T-helper 17 cell (primary cell): ENCODE data around the gene RAD51B. TPM values are rescaled to one million over a fixed set of nuclear protein-coding genes. Genes with fewer than 3 reads are reported as not detected.
"Not testable (repeated sequence)": the region's sequence is repeated elsewhere in the genome, so short reads cannot be mapped to it uniquely, and the experiment has no call there.

Experiments
- ATAC-seq: fragments of 150-1000 bp; cut with Tn5 transposase; 2 replicates; pipeline ENCODE4 v1.10.0; 2021; ENCODE audit warnings: mild to moderate bottlenecking, moderate library complexity
- DNase-seq, 3 donors: peaks; one replicate each; pipeline versions ENCODE4 v3.0.0 to v3.0.0-alpha.2; 2020 to 2021
- H3K9me3 ChIP-seq: one replicate; pipeline ENCODE4 v1.7.0; 2013; ENCODE audit warnings: low read length, mild to moderate bottlenecking; ENCODE audit not compliant: control insufficient read depth, poor library complexity, severe bottlenecking
- H3K27ac Mint-ChIP-seq: one replicate; pipeline ENCODE4 v1.8.0; 2022; ENCODE audit warnings: mild to moderate bottlenecking, moderate library complexity, mixed read lengths
- H3K27me3 Mint-ChIP-seq: one replicate; pipeline ENCODE4 v1.8.0; 2022; ENCODE audit warnings: mixed read lengths
- H3K36me3 Mint-ChIP-seq: one replicate; pipeline ENCODE4 v1.8.0; 2022; ENCODE audit warnings: low read depth, mixed read lengths
- H3K4me1 Mint-ChIP-seq: one replicate; pipeline ENCODE4 v1.8.0; 2022; ENCODE audit warnings: mild to moderate bottlenecking, mixed read lengths
- H3K4me3 Mint-ChIP-seq: one replicate; pipeline ENCODE4 v1.8.0; 2022; ENCODE audit warnings: mild to moderate bottlenecking, moderate library complexity, mixed read lengths
- total RNA-seq, 4 donors: library from RNA in 2 of 4; stranded (reverse) in 2 of 4; gene quantifications; one replicate each; pipeline ENCODE4 v1.2.3 and lab custom pipeline; 2022 to 2026

The RAD51B gene
- total RNA-seq, 2 donors from 2014 or later = 17.0 to 20.7 TPM

DNA sequence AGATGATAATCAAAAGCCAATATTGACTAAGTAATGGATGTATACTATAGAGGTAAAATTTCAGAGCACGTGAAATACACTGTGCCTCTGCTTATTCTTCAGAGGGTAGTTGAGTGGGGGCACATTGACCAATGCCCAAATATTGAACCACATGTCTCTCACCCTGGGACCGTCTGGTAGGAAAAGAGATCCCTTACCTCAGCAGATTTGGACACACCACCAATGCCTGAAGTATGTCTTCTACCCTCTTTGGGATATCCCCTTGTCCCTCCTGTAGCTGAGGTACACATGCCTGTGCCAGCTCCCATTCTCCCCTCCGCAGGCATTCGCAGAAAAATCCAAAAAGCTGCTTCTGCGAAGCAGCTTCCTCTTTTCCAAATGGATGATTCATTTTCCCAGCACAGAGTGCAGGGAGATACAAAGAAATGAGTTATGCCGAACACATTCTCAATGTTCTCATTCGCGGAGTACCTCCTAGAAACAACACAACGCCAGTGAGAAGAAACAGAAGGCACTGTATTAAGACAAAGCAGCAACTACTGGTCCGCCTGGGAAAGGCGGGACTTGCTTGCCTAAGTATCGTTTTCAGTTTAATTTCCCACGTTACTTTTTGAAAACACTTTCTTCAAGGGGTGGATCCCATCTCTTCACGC, 3.9 kb upstream of the RAD51B start:
- H3K9me3 ChIP-seq = no peaks in the 10 kb centered on the region
- no peak for DNase-seq

DNA sequence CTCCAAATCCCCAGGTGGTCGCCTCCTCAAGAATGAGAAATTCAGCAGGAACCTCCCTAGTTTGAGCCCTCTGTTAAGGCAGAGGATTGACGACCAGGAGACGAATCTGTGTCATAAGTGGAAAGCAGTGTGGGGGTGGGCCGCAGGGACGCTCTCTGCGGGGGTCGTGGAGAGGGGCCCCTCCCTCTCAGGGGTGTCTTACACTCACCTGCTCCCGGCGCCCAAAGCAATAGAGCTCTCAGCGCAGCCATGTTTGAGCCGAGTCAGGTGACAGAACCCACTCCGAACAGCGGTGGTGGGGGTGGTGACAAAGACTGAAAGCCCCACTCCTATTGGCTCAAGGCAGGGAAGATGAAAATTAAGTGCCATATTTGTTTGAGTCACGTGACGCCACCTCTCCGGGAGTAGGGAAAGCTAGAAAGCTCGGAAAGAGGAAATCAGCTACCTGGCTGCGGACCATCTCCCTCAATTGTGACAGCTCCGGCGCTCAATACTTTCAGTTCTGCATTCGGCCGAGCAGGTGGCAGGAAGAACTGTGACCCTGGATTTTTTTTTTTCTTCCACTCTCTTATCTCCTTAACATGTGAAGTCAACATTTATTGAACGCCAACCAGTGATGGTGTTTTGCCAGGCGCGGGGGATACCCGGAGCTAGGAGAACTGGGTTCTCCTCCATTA, 3.1 kb upstream of the RAD51B start, which contains the start of gene ZFYVE26:
Gene ZFYVE26 (minus strand): TSS at position 265 of the 677 bp plus-strand sequence. CDS start 627 bp downstream, outside the sequence.
- H3K4me3 Mint-ChIP-seq = peak within 1 kb of the TSS; percentile 94
- H3K27ac Mint-ChIP-seq = peak within 1 kb of the TSS; percentile 98
- H3K4me1 Mint-ChIP-seq = peaks cover 29% of the 10 kb centered on the region

More for the DNA sequence above, 3.9 kb upstream of the RAD51B start:
- peaks cover 2% of the 10 kb centered on the region for H3K36me3 Mint-ChIP-seq
- H3K4me3 Mint-ChIP-seq = peak overlapping the region; percentile 94
- H3K4me1 Mint-ChIP-seq = peaks cover 28% of the 10 kb centered on the region
- H3K27me3 Mint-ChIP-seq = no peaks in the 10 kb centered on the region
- ATAC-seq = no peak
- peak overlapping the region; percentile 98 for H3K27ac Mint-ChIP-seq

DNA sequence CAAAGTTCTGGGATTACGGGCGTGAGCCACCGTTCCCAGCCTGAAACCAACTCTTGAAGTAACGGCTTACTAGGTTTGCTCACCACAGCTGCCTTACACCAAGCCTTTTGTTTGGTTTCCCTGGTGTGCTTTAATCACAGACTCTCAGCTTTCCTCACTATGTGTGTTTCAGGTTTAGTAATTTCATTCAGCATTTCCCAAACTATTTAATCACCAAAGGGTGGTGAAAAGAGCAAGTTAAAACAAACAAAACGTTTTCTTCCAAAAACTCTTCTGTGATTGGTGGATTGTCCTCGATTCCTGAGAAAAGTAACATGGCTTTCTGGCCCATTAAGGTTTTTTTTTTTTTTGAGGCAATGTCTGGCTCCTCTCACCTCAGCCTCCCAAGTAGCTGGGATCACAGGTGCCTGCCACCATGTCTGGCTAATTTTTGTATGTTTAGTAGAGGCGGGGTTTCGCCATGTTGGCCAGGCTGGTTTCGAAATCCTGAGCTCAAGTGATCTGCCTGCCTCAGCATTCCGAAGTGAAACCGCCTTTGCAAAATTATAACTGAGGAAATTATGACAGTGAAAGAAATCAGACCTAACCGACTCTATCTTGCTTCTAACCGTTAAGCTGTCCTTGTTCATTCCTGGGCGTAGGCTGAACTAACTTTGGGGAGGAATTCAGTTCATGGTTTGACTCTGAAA, 1.7 kb upstream of the RAD51B start:
- ATAC-seq (no peak), DNase-seq (no peak)
- Mint-ChIP-seq H3K27me3 (no peaks in the 10 kb centered on the region), H3K36me3 (no peaks in the 10 kb centered on the region), H3K4me1 (peaks cover 29% of the 10 kb centered on the region), H3K27ac (no peak overlapping the region), H3K4me3 (peak overlapping the region; percentile 99)
- H3K9me3 ChIP-seq = no peaks in the 10 kb centered on the region

More for the DNA sequence above, 3.1 kb upstream of the RAD51B start, which contains the start of gene ZFYVE26:
- ATAC-seq = peak; percentile 96
- Mint-ChIP-seq H3K36me3 (peaks cover 2% of the 10 kb centered on the region), H3K27me3 (no peaks in the 10 kb centered on the region)
- H3K9me3 ChIP-seq = no peaks in the 10 kb centered on the region
- peak; percentile 77 to 81 (median 78) for DNase-seq

DNA sequence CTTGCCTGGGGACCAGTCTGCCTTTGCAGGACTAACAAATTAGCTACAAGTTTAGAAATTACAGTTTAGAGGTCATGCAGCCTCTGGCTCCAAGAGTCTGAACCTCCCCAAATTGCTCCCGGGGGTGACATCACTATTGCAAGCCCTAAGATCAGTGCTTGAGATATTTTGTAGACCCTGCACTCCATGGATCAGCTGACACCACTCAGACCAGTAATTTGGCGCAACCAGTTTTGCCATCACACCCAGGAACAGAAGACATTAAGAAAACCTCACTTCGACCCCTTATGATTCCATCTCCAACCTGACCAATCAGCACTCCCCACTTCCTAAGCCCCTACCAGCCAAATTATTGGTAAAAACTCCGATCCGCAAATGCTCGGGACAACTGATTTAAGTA, 1.1 kb upstream of the RAD51B start:
- not testable (repeated sequence) for H3K27ac Mint-ChIP-seq, H3K9me3 ChIP-seq, DNase-seq, H3K27me3 Mint-ChIP-seq, H3K36me3 Mint-ChIP-seq, ATAC-seq
- H3K4me1 Mint-ChIP-seq = peaks cover 29% of the 10 kb centered on the region
- H3K4me3 Mint-ChIP-seq = peak overlapping the region; percentile 99

DNA sequence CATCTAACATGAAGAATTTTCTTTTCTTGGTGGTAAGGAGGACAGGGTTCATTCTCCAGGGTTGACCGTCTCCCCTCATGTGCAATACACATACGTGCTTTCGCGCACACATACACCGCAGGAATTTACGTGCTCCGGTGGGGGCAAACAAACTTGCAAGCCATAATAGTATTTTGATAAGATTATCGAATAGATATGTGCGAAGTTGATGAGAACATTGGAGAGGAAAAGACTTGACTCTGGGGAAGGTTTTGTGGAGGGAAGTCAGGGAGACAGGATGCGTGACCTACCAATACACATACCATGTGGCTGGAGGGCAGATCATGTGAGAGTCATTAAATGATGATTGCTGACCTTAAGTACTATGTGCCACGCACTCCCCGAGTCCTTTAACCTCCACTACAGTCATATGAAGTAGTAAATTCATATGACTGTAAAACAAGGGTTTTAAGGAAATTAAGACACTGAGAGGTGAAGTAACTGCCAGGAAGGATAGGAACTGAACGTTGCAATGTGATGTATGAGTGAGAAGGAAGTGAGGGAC, 921 bp downstream of the RAD51B start:
- no peak for ATAC-seq
- Mint-ChIP-seq H3K4me1 (peaks cover 20% of the 10 kb centered on the region), H3K27me3 (no peaks in the 10 kb centered on the region), H3K4me3 (peak overlapping the region; percentile 99), H3K27ac (peak overlapping the region; percentile 95), H3K36me3 (no peaks in the 10 kb centered on the region)
- no peak for DNase-seq
- H3K9me3 ChIP-seq = no peaks in the 10 kb centered on the region

DNA sequence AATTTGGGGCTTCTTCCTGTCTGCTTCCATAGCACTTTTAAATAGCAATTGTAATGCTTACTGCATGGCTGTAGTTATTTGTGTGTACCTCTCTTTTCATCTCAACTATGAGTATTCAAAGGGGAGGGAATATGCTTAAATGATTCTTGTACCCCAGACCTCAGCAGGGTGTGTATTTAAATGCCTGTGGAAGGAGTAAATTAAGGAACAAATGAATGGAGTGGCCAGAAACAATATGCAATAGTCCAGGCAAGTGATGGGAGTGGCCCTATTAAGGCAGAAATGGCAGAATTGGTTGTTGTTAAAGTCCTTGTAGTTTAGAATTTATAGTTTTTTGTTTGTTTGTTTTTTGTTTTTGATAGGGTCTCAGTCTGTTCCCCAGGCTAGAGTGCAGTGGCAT, 1.5 kb downstream of the RAD51B start:
- DNase-seq (no peak), ATAC-seq (no peak)
- Mint-ChIP-seq H3K36me3 (no peaks in the 10 kb centered on the region), H3K4me1 (peaks cover 18% of the 10 kb centered on the region), H3K27ac (no peak overlapping the region), H3K27me3 (no peaks in the 10 kb centered on the region), H3K4me3 (peak overlapping the region; percentile 99)
- no peaks in the 10 kb centered on the region for H3K9me3 ChIP-seq

DNA sequence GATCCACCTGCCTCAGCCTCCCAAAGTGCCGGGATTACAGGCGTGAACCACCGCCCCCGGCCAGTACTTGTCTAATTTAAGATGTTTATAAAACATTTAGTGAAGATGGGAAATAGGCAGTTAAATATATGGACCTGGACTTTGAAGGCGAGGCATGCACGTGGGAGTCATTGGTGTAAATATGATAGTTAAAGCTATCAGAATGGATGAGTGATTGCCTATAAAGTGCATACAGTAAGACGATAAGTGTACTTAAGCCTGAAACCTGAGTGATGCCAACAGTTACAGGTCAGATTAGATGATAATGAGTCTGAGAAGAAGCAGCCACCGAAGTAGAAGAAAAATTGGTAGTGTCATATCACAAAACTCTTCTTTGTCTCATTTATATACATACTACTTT, 11.5 kb downstream of the RAD51B start:
- H3K9me3 ChIP-seq = no peaks in the 10 kb centered on the region
- no peak for DNase-seq
- Mint-ChIP-seq H3K4me1 (peaks cover 6% of the 10 kb centered on the region), H3K36me3 (peaks cover 8% of the 10 kb centered on the region), H3K27me3 (no peaks in the 10 kb centered on the region), H3K27ac (no peak overlapping the region), H3K4me3 (no peak overlapping the region)
- no peak for ATAC-seq

DNA sequence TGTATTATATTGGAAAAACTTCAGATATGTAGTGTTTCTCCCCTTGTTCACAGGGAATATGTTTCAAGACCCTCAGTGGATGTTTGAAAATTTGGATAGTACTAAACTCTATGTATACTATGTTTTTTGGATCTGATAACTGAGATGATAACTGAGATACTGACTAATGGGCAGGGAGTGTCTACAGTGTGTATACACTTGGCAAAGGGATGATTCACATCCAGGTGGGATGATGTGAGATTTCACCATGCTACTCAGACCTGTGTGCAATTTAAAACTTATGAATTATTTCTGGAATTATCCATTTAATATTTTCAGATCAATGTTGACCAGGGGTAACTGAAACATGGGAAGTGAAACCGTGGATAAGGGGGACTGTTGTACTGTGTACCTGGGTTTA, 13.8 kb downstream of the RAD51B start:
- Mint-ChIP-seq H3K27me3 (no peaks in the 10 kb centered on the region), H3K36me3 (peaks cover 6% of the 10 kb centered on the region)

DNA sequence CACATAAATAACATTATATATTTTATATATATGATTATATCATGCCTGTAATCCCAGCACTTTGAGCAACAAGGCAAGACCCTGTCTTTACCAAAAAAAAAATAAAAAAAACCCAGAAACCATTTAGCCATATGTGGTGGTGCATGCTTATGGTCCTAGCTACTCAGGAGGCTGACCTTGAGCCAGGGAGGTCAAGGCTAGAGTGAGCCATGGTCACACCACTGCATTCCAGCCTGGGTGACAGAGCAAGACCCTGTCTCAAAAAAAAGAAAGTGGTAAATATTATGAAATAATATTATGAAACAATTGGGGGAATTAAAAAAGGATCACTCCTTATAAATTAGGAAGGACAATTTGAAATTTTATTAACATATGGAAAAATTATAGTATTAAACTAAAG, 16.0 kb downstream of the RAD51B start:
- DNase-seq = no peak
- Mint-ChIP-seq H3K27ac (no peak overlapping the region), H3K27me3 (no peaks in the 10 kb centered on the region), H3K4me1 (peaks cover 3% of the 10 kb centered on the region), H3K36me3 (peaks cover 8% of the 10 kb centered on the region), H3K4me3 (no peak overlapping the region)
- ATAC-seq = no peak
- H3K9me3 ChIP-seq = no peaks in the 10 kb centered on the region

More for the DNA sequence above, 13.8 kb downstream of the RAD51B start:
- no peaks in the 10 kb centered on the region for H3K9me3 ChIP-seq
- ATAC-seq (no peak), DNase-seq (no peak)
- peaks cover 4% of the 10 kb centered on the region for H3K4me1 Mint-ChIP-seq
- H3K27ac Mint-ChIP-seq = no peak overlapping the region
- H3K4me3 Mint-ChIP-seq = no peak overlapping the region

DNA sequence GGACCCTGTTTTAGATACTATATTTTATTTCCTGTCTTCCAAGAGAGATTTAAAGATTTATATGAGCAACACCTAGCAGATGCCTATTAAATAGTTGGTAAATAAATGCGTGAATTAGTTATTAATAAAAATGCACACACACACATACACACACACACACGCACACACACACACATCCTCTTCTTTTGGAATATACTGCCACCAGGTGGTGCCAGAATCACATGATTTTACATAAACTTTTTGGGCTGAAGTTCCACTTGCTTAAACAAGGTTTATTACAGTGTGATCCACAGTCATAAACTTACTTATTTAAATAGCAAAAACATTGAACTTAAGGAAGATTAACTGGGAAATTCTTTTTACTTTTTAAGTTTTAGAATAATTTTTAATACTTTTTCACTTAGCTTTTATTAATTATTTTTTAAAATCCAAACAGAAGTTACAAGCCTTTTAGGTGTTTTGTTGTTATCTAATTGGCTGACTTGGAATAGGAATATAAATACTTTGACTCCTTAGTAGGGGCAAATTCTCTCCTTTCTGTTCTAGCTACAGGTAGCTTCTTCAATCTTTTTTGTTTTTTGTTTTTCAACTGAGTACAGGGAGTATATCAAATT, 17.5 kb downstream of the RAD51B start:
- H3K4me3 Mint-ChIP-seq = no peak overlapping the region
- DNase-seq (peak in 2 of 3 donors; percentile 30 to 41), ATAC-seq (peak; percentile 75)
- H3K9me3 ChIP-seq = no peaks in the 10 kb centered on the region
- H3K4me1 Mint-ChIP-seq = peaks cover 3% of the 10 kb centered on the region
- H3K27me3 Mint-ChIP-seq = no peaks in the 10 kb centered on the region
- H3K36me3 Mint-ChIP-seq = peaks cover 8% of the 10 kb centered on the region
- H3K27ac Mint-ChIP-seq = no peak overlapping the region

DNA sequence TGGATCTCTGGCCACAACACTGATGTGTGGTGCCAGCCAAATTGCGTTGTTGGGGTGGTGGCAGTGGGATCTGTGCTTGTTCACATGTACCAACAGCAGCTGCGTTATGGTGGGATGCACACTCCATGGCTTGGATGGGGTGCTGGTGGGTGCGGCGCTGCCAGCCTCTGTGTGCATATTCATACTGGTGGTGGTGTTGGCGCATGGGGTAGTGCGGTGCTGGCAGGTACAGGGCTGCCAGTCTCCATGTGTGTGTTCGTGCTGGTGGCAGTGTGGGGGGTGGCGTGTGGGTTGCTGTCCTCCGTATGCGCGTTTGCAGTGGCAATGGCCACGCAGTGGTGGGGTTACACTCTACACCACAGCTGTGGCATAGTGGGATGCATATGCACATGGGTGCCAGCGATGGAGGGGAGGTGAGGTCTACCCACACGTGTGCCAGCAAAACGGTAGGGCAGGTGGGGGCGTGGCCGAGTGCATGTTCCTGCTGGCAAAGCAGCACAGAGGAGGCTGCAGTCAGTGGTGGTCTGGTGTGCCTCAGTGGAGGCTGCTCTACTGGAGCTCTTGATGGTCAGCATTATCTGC, 26.5 kb downstream of the RAD51B start:
- ATAC-seq (no peak), DNase-seq (no peak)
- Mint-ChIP-seq H3K4me3 (no peak overlapping the region), H3K27me3 (no peaks in the 10 kb centered on the region), H3K27ac (no peak overlapping the region), H3K36me3 (peaks cover 9% of the 10 kb centered on the region), H3K4me1 (peaks cover 12% of the 10 kb centered on the region)
- peaks cover 4% of the 10 kb centered on the region for H3K9me3 ChIP-seq

DNA sequence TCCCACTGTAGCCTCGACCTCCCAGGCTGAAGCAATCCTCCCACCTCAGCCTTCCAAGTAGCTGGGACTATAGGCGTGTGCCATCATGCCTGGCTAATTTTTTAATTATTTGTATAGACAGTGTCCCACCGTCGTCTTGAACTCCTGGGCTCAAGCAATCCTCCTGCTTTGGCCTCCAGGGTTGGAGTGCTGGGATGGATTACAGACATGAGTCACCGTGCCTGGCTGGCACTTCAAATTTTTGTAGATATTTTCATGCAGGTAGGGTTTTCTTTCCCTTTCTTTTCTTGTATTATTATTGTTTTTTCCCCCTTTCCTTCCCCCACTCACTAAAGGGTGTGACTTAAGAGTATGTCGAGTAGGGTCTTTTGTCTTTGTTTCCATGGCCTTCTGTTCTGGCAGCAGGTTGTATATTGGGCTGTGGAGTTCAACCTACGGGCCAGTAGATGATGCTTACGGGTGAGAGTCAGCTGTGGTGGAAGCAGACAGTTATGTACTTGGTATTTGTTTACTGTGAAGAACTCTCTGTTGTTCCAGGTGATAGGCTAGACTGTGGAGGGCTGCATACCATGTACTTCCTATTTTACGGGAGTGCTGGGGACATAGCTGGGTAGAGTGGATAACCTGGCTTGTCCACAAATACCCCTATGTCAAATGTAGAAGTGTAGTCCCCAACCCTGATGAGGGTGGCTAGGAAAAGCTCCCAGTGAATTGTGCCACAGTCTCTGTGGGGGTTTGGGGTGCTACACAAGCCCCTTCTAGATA, 30.7 kb downstream of the RAD51B start:
- H3K9me3 ChIP-seq = peaks cover 4% of the 10 kb centered on the region
- Mint-ChIP-seq H3K4me1 (peaks cover 9% of the 10 kb centered on the region), H3K27me3 (no peaks in the 10 kb centered on the region), H3K4me3 (no peak overlapping the region), H3K27ac (peak overlapping the region; percentile 1), H3K36me3 (peaks cover 5% of the 10 kb centered on the region)
- no peak for DNase-seq
- ATAC-seq = no peak
